Common myeloid progenitor, CD34-positive (primary cell): ENCODE data around the gene PERCC1.

ENCODE experiments used
- CTCF ChIA-PET: fragments of 350-600 bp; sonication (Branson Sonifier 250); formaldehyde crosslinking; loops from one replicate; lab custom pipeline; 2021; ENCODE audit warnings: antibody characterized with exemption; lab: Charles Lee
- POLR2A ChIA-PET: fragments of 350-600 bp; sonication (Branson Sonifier 250); formaldehyde crosslinking; loops from one replicate; lab custom pipeline; 2021; ENCODE audit warnings: antibody characterized with exemption; lab: Charles Lee
- DNase-seq, 3 donors: peaks; one replicate each; pipeline versions ENCODE4 v3.0.0 to v3.0.0-alpha.2; 2013
- H3K27ac ChIP-seq, 2 experiments: 1 replicate in 1 of 2; 2 replicates in 1 of 2; pipeline ENCODE4 v1.7.0; 2013; ENCODE audit warnings: inconsistent platforms in 2 of 2, low read length in 2 of 2, mild to moderate bottlenecking in 2 of 2, low read depth in 1 of 2, moderate library complexity in 1 of 2; ENCODE audit not compliant: severe bottlenecking in 2 of 2, insufficient read depth in 1 of 2, poor library complexity in 1 of 2
- H3K27me3 ChIP-seq, 5 experiments: replicated peaks in 2 of 5; 1 replicate in 3 of 5; 2 replicates in 2 of 5; pipeline versions ENCODE4 v1.6.1 to v1.7.0; 2013; ENCODE audit warnings: low read length in 4 of 5, mild to moderate bottlenecking in 2 of 5, moderate library complexity in 2 of 5, inconsistent platforms in 1 of 5; ENCODE audit not compliant: insufficient read depth in 5 of 5, control insufficient read depth in 4 of 5
- H3K36me3 ChIP-seq, 4 experiments: 1 replicate in 2 of 4; 2 replicates in 2 of 4; pipeline versions ENCODE4 v1.6.1 to v1.7.0; 2013; ENCODE audit warnings: low read length in 3 of 4, control low read depth in 1 of 4, mild to moderate bottlenecking in 1 of 4; ENCODE audit not compliant: control insufficient read depth in 4 of 4, insufficient read depth in 4 of 4
- H3K4me1 ChIP-seq, 4 experiments: 1 replicate in 3 of 4; 2 replicates in 1 of 4; pipeline versions ENCODE4 v1.6.1 to v1.7.1; 2013; ENCODE audit warnings: low read length in 3 of 4, mild to moderate bottlenecking in 3 of 4, control low read depth in 1 of 4, inconsistent platforms in 1 of 4, moderate library complexity in 1 of 4; ENCODE audit not compliant: control insufficient read depth in 4 of 4, insufficient read depth in 4 of 4; ENCODE audit errors: control extremely low read depth in 1 of 4
- H3K4me3 ChIP-seq, 7 experiments: 1 replicate in 4 of 7; 2 replicates in 3 of 7; pipeline versions ENCODE4 v1.5.1 to v1.7.0; 2013; ENCODE audit warnings: mild to moderate bottlenecking in 7 of 7, low read length in 6 of 7, moderate library complexity in 6 of 7, inconsistent platforms in 2 of 7, low read depth in 2 of 7, control low read depth in 1 of 7; ENCODE audit not compliant: insufficient read depth in 4 of 7, control insufficient read depth in 1 of 7; ENCODE audit errors: extremely low read depth in 1 of 7
- H3K9me3 ChIP-seq, 5 experiments: 1 replicate in 4 of 5; 2 replicates in 1 of 5; pipeline versions ENCODE4 v1.6.1 to v1.7.1; 2013; ENCODE audit warnings: low read length in 4 of 5, mild to moderate bottlenecking in 2 of 5, inconsistent platforms in 1 of 5, low read depth in 1 of 5, moderate library complexity in 1 of 5; ENCODE audit not compliant: control insufficient read depth in 4 of 5, insufficient read depth in 2 of 5; ENCODE audit errors: control extremely low read depth in 1 of 5
- WGBS: methylation state at CpG from one replicate; pipeline ENCODE4 v1.1.5; 2013; ENCODE audit not compliant: insufficient coverage; 5-methylcytosine and 5-hydroxymethylcytosine counted together

The PERCC1 gene

GRCh38 chr16:1429012-1429411, 1.9 kb upstream of the PERCC1 start:
- POLR2A ChIA-PET: no interaction called here
- Histone ChIP-seq H3K36me3 (no peaks in the 10 kb centered on the region), H3K4me3 (no peak overlapping the region), H3K4me1 (peaks cover 0 to 51% (median 23%) of the 10 kb centered on the region in 4 experiments), H3K27ac (no peak overlapping the region), H3K9me3 (no peaks in the 10 kb centered on the region), H3K27me3 (no peaks in the 10 kb centered on the region)
- DNase-seq: no peak
- CTCF ChIA-PET: interaction anchor here (0.8 to 2.6 kb wide), 6 partner anchors 13 to 148 kb away, joined by 3 to 14 read pairs (median 4); partner anchors contain the start of gene CCDC154
- 90% methylated on average over 11 of the region's 11 CpGs for WGBS

GRCh38 chr16:1429631-1430030, 1.2 kb upstream of the PERCC1 start:
- CTCF ChIA-PET: interaction anchor here (1.2 to 2.6 kb wide), 3 partner anchors 15 to 148 kb away, joined by 4 to 14 read pairs (median 5); partner anchors contain the start of gene CCDC154

GRCh38 chr16:1430214-1430758, 592 bp upstream of the PERCC1 start:
- DNase-seq: no peak
- H3K4me3 ChIP-seq: no peak overlapping the region
- no peaks in the 10 kb centered on the region for H3K27me3 ChIP-seq
- H3K36me3 ChIP-seq: no peaks in the 10 kb centered on the region
- POLR2A ChIA-PET: no interaction called here
- H3K9me3 ChIP-seq: no peaks in the 10 kb centered on the region
- CTCF ChIA-PET: interaction anchor here (0.6 to 2.6 kb wide), 5 partner anchors 31 to 108 kb away, joined by 3 to 14 read pairs (median 3); partner anchors contain the start of gene TMEM204
- no peak overlapping the region for H3K27ac ChIP-seq
- WGBS: 60% methylated on average over 13 of the region's 14 CpGs
- peaks cover 0 to 52% (median 24%) of the 10 kb centered on the region in 4 experiments for H3K4me1 ChIP-seq

More at GRCh38 chr16:1429631-1430030, 1.2 kb upstream of the PERCC1 start:
- Histone ChIP-seq H3K27me3 (no peaks in the 10 kb centered on the region), H3K27ac (no peak overlapping the region), H3K4me1 (peaks cover 0 to 52% (median 24%) of the 10 kb centered on the region in 4 experiments), H3K4me3 (no peak overlapping the region), H3K9me3 (no peaks in the 10 kb centered on the region), H3K36me3 (no peaks in the 10 kb centered on the region)
- 96% methylated on average over 11 of the region's 13 CpGs for whole genome bisulfite sequencing
- POLR2A ChIA-PET: interaction anchor here (0.6 kb wide), 1 partner anchor 276 kb away, joined by 3 read pairs; no protein-coding TSS in a partner anchor
- DNase-seq: no peak

- DNase-seq: no peak
- no peaks in the 10 kb centered on the region for H3K9me3 ChIP-seq
- ChIA-PET POLR2A (no interaction called here), CTCF (no interaction called here)
- H3K4me1 ChIP-seq: peaks cover 0 to 52% (median 24%) of the 10 kb centered on the region in 4 experiments
- H3K4me3 ChIP-seq: peak overlapping the region in 4 of 7 experiments; percentile 26 to 70 (median 46)
- WGBS: 73% methylated on average over 20 of the region's 20 CpGs
- no peaks in the 10 kb centered on the region for H3K36me3 ChIP-seq
- H3K27ac ChIP-seq: no peak overlapping the region
- H3K27me3 ChIP-seq: no peaks in the 10 kb centered on the region
Observed at GRCh38 chr16:1431497-1432270, 806 bp downstream of the PERCC1 start.

GRCh38 chr16:1432388-1433262, 1.7 kb downstream of the PERCC1 start:
- Histone ChIP-seq H3K4me1 (peaks cover 0 to 50% (median 24%) of the 10 kb centered on the region in 4 experiments), H3K9me3 (no peaks in the 10 kb centered on the region), H3K27me3 (no peaks in the 10 kb centered on the region), H3K36me3 (no peaks in the 10 kb centered on the region), H3K27ac (peak overlapping the region in 1 of 2 experiments; percentile 25), H3K4me3 (peak overlapping the region in 4 of 7 experiments; percentile 26 to 70 (median 47))
- peak in 1 of 3 donors; percentile 26 for DNase-seq
- ChIA-PET POLR2A (interaction anchor here (0.5 to 0.9 kb wide), 2 partner anchors 34 to 110 kb away, joined by 3 read pairs; no protein-coding TSS in a partner anchor), CTCF (interaction anchor here (0.7 to 1.3 kb wide), 3 partner anchors 12 to 105 kb away, joined by 3 read pairs; partner anchors contain the start of gene UQCC4)
- 57% methylated on average over 47 of the region's 63 CpGs for WGBS

GRCh38 chr16:1433263-1433560, 2.3 kb downstream of the PERCC1 start:
- H3K36me3 ChIP-seq: no peaks in the 10 kb centered on the region
- POLR2A ChIA-PET: interaction anchor here (0.5 kb wide), 1 partner anchor 109 kb away, joined by 3 read pairs; no protein-coding TSS in a partner anchor
- CTCF ChIA-PET: interaction anchor here (0.7 to 1.3 kb wide), 3 partner anchors 13 to 105 kb away, joined by 3 read pairs; partner anchors contain the start of gene UQCC4
- H3K4me1 ChIP-seq: peaks cover 0 to 44% (median 22%) of the 10 kb centered on the region in 4 experiments
- DNase-seq: no peak
- H3K27me3 ChIP-seq: no peaks in the 10 kb centered on the region
- H3K9me3 ChIP-seq: no peaks in the 10 kb centered on the region
- WGBS: 61% methylated on average over 12 of the region's 14 CpGs
- peak overlapping the region in 4 of 7 experiments; percentile 15 to 70 (median 47) for H3K4me3 ChIP-seq
- no peak overlapping the region for H3K27ac ChIP-seq
